HG02970 (cell line): ENCODE measurements around the gene SRGAP1.

ENCODE experiments used
- ATAC-seq: cut with Tn5 transposase; IDR thresholded peaks from one replicate; pipeline ENCODE4 v1.9.1; 2021; ENCODE audit warnings: mild to moderate bottlenecking, moderate library complexity, moderate number of reproducible peaks; ENCODE audit not compliant: unreplicated experiment, low FRiP score

SRGAP1 gene

DNA sequence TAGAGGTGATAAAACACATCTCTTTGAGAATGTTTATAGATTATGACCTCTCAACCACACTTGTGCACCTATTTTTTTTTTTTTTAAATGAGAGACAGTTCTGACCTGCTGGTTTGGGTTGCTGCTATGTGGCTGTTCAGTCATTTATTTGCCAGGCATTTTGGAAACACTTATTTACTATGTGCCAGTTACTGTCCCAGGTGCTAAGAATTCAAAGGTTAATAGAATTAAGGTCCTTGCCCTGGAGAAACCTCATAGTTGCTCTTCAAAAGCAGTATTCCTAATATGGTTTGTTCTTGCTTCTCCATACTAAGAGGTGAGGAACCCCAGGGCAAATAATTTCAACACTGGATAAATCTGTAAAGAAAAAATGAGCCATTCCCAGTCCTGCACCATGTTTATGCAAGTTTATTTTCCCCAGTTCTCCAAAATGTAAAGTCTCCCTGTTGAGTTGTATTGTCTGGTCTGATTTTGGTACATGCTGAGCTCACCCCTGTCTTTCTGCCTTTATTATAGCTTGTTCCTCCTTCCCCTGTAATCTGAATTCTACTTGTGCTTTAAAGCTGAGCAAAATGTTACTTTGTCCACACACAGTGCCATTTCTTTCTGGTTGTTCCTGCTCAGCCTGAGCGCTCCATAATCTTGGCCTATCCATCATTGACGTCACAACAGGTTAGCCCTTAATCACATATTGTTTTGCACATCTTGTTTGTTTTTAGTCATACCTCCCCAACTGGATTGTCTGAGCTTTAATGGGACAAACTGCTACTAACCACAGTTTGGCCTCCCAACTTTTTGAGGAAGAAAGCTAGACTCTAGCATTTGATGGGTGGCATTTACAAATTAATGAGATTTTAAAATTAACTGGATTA is 56.7 kb downstream of the SRGAP1 start:
- no peak for ATAC-seq

DNA sequence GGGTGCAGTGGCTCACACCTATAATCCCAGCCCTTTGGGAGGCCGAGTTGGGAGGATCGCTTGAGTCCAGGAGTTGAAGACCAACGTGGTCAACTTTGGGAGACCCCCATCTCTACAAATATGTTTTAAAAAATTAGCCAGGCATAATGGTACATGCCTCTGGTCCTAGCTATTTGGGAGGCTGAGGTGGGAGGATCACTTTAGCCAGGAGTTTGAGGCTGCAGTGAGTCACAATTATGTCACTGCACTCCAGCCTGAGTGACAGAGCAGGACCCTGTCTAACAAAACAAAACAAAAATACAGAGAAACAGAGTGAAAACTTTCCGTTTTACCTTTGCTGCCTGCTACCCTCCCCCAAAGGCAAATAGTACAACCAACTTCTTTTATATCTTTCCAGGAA is 60.2 kb downstream of the SRGAP1 start:
- ATAC-seq = no peak

DNA sequence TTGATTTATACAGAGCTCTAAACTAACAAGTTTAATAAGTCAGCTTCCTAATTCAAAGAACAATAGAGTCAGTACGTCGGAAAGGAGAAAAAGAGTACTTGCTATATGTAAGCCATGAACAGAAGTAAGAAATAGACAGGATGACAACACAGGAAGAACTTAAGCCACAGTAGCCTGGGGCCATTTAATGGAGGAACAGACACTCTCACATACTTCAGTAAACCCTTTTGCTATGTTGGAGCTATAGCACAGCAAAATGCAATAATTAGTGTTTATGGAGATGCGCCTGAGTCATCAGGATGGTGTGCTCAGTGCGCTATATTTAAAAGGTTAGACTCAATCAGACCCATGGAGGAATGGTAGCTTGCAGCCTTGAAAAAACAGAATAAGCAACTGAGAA is 61.0 kb downstream of the SRGAP1 start:
- ATAC-seq = no peak

DNA sequence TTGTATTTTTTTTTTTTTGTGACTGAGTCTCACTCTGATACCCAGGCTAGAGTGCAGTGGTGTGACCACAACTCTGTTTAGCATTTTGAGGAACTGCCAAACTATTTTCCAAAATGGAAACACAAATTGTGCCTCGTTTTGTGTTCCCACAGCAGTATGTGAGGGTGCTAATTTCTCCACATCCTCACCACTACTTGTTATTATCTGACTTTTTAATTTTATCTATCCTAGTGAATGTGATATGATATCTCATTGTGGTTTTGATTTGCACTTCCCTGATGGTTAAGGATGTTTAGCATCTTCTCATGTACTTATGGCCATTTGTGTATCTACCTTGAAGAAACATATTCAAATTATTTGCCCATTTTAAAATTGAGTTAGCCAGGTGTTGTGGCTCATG is 62.4 kb downstream of the SRGAP1 start:
- ATAC-seq = no peak

DNA sequence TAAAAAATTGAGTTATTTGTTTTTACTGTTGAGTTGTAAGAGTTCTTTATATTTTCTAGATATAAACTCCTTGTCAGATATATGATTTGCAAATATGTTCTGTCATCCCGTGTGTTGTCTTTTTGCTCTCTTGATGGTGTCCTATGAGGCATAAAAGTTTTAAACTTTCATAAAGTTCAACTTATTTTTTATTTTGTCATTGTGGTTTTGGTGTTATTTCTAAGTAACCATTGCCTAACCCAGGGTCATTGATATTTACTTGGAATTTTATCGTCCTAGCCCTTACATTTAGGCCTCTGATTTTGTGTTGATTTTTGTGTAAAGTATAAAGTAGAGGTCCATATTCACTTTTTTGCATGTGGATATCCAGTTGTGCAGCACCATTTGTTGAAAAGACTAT is 63.1 kb downstream of the SRGAP1 start:
- ATAC-seq = no peak

DNA sequence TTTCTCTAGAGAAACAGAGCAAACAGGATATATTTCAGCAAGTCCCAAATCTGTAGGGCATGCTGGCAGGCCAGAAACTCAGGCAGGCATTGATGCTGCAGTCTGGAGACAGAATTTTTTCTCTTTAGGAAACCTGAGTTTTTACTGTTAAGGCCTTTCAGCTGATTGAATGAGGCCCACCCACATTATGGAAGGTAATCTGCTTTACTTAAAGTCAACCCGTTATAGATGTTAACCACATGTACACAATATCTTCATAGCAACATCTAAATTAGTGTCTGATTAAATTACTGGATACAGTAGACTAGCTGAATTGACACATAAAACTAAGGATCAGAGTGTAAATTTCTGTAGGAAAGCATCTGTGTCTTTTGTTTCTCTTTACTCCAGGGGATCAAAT is 65.2 kb downstream of the SRGAP1 start:
- ATAC-seq = no peak

DNA sequence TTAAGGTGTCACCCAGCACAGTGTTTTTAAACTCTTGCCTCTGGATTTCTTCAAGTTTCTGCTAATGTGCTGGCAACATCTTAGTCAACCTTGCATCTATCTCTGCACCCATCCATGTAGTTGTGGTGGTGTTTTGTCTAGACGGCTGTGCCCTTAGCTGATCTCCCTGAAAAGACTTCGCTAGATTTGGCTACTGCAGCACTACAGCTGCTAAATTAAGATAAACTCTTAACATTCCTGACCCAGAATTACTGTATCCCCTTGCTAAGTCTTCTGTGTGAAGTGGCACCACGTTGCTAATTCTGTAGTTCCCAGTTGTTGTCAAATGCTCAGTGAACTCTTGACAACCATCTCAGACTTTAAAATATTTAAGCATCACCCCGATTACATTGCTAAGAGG is 66.8 kb downstream of the SRGAP1 start:
- ATAC-seq = no peak

DNA sequence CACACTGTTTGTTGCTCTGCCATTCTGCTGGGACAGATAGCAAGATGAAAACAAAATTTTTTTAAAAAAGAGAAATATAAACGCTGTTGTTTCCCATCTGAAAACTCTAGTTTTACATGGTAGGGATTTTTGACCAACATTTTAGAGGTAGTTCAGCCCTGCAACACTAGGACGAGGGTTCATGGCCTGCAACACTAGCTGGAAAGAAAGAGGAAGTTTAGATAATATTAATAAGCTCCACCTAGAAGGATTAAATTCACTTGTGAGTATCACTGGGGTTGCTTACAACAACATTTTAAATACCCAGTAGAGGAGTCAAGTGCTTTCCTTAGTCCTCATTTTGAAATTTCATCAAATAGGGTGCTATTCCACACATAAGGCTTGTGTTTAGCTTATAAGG is 68.2 kb downstream of the SRGAP1 start:
- ATAC-seq = no peak

DNA sequence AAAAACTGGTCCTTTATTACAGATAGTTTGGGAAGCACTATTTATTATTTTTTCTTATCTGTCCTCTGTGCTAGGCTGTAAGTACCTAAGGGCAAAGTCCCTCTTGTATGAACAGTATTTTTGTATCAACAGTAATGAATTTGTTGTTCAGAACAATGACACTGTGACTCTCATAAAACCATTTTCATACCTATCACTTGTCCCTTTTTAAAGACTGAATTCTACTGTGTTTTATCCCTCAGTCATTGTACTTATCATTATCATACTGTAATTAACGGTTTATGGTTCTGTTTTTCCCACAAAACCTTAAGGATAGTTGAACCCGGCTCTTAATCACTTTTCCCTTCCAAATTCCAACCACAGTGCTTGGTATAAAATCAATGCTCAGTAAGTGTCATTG is 69.4 kb downstream of the SRGAP1 start:
- ATAC-seq = no peak

DNA sequence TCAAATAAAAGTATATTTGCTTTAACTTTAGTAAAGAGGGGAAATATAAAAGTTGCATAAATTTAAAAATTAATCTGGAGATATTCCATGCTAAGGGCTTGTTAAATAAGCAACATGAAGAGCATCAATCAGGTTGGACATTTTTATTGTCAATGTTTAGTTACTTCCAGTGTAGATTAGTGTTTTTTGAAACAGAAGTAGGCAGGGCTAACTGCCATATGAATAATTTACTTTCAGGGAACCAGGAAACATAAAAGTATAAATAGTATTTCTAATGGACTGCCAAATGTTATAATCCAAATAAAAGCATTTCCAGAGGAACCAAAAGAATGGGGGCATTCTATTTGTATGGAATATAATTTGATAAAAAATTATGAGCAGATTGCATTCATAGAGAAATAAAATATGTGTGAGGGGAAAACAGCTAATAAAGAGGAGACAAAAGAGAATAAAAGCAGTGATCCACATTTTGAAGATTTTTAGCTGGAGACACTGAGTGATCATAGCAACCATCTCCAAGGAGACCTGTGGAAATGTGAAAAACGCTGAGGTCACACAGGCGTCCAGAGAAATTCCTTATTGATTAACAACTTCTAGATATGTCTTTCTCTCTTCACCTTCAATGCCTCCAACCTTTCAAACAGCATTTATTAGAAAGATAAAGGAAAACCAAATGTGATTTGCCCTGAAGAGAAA is 70.8 kb downstream of the SRGAP1 start:
- ATAC-seq = no peak

DNA sequence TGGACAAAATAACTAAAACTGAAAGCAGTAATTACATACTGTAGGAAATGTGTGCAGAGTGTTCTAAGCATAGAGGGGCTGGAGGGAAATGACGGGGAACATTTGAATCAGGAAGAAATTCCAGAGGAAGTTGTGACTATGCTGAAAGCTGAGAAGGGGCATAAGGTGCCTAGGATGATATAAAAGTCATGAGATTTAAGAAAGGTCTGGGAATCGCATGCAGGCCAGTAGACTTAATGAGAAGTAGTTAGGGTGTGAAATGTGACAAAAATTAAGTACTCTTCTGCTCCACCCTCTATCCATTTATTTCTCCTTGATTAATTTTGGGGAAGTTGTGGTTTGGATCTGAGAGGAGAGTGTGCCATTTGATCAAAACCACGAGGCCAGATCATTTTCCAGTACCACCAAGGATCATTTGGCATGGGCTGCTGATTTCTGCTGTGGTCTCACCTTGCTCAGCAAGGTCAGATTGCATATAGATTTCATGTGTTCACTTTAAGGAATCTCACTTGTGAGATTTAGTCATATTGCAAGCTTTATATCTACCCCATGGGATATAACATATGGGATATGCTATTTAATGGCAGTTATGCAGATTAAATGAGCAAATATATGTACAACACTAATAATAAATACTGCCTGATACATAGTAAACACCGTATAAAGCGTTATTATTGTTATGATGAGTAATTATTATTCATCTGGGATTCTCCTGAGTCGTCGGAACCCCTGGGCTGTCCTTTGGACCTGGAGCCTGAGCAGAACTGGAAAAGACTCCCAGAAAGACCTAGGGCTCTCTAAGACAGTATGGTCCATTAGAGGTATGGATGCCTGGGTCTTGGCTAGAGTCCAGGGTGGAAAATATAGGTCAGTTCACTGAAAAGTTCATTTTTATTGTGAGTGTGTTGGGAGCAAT is 72.3 kb downstream of the SRGAP1 start:
- ATAC-seq = no peak

DNA sequence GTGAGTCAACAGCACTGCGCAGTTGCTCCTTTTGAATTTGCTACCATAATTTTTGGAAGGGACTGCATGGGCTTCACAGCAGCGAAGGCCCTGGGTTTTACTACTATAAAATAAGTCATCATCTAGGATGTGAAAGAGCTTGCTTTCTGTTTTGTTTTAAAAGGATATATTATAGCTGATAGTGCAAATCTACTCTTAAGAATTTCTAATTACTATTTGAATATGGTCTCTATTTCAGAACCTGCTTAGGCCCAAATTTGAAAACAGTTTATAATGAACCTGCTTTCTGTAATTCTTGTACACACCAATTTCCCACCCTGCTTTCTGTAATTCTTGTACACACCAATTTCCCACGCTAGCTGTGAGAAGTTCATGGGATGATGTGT is 73.0 kb downstream of the SRGAP1 start:
- ATAC-seq = no peak

DNA sequence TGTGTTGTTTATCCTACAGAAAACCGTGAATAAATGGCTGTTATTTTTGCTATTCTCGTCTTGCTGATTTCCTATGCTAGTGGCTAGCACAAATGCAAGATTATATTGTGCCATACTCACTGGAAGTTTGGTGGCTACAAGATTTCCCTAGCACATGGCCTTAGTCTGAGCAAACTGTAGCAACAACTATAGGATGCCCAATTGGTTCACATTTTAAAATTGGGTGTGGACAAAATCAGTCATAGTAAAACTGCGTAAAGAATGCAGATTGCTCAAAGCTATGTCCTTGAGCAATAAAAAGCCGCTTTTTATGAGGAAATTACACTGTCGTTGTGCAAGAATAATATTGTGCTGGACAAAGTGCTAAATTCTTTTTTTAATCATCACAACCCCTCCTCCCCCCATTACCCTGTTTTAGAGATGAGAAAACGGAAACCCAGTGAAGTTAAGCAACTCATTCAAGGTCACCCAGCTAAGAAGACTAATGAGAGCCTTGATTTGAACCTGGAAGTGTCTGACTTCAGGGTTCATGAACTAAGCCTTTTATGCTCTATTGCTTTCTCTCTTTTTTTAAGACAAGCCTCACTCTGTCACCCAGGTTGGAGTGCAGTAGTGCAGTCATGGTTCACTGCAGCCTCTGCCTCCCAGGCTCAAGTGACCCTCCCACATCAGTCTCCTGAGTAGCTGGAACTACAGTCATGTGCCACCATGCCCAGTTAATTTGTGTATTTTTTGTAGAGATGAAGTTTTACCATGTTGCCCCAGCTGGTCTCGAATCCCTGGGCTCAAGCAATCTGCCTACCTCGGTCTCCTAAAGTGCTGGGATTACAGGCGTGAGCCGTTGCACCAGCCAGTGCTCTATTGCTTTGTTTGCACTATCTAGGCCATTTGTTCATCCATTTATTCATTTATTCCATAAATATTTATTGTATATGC is 73.6 kb downstream of the SRGAP1 start:
- no peak for ATAC-seq

DNA sequence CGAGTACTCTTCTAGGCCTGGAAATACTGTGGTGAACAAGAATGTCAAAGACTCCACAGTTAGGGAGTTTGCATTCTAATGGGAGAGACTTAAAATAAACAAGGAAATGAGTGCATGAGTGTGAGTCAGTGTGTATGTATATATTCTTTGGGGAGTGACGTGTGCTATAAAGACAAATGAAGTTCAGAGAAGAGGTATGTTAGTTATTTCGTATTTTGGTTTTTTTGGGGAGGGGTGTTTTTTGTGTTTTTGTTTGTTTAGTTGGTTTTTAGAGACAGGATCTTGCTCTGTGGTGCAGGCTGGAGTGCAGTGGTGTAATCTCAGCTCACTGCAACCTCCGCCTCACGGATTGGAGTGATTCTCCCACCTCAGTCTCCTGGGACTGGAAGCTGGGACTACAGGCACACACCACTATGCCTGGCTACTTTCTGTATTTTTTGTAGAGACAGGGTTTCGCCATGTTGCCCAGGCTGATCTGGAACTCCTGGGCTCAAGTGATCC is 74.3 kb downstream of the SRGAP1 start:
- no peak for ATAC-seq

DNA sequence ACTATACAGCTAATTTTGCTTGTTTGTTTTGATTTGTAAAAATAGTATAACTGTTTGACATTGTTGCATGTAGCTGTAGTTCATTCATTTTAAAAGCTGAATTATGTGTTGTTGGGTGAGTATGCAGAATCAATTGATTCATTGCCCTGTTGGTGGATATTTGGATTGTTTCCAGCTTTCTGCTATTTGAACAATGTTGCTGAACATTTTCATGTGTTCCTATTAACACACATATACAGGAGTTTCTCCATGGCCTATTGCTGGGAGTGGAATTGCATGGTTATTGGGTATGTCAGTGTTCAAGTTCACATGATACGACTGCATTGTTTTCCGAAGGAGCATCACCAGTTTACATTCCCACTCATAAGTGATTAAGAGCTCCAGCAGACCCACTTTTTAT is 75.3 kb downstream of the SRGAP1 start:
- ATAC-seq = no peak

DNA sequence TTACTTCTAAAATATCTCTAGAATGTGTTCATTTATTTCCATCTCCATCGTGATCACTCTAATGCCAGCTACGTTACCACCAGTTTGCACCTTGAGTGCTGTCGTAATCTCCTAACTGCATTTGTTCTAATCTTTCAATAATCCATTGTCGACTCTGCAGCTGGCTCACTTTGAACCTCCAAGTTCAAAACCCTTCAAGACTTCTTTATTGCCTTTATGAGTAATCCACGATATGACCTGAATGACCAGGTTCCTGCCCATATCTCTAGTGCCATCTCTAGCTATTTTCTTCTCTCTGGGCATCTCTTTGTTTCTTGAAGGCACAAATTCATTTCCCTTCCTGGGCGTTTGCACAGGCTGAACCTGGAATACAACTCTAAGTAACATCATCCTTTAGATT is 76.7 kb downstream of the SRGAP1 start:
- no peak for ATAC-seq

DNA sequence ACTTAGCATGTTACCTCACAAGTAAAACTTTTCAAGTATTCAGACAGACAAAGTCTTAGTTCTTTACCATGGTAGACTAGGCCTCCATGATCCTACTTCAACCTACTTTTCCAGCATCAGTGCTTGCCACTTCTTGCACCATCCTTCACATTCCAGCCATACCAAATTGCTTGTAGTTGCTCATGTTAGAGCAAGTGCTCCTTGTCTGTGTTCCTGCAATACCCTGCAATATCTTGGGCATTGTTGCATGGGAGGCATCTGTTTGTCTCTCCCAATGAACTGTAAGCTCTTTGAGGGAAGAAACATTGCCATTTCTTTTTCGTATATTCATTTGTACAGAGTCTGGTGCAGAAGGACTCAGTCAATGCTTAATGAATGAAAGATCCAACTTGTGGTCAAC is 78.0 kb downstream of the SRGAP1 start:
- no peak for ATAC-seq

DNA sequence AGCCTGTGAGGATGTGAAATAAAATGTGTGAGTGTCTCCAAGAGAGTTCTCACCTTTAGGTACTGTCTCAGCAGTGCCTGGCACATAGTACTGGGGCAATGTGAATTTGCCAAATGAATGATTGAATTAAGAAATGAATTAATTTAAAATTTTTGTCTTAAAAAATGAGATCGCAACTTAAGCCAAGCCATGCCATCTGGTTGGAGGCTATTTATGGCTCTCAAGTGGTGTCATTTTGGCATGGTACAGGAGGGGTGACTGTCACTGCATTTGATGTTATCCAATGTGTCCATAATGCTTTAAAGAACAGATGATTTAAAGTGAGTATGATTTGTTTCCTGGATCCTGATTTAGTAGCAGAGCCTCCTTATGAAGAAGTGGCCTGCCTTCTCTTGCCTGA is 80.3 kb downstream of the SRGAP1 start:
- ATAC-seq = no peak

DNA sequence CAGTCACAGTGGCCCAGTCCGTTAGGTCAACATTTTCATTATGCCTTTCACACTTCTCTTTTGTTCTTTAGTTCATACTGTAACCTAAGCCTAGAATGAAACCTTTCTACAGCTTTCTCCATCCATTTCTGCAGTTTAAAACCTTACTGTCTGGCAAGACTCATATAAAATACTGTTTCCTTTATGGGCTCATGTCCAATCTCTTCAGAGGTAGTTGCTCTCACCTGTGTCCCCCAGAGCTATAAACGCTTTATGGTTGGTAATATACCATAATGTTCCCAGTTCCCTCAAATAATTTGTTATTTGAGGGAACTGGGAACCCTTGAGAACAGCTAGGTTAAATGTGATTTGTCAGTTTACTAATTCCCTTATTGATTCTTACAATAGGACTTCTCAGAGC is 83.0 kb downstream of the SRGAP1 start:
- no peak for ATAC-seq

DNA sequence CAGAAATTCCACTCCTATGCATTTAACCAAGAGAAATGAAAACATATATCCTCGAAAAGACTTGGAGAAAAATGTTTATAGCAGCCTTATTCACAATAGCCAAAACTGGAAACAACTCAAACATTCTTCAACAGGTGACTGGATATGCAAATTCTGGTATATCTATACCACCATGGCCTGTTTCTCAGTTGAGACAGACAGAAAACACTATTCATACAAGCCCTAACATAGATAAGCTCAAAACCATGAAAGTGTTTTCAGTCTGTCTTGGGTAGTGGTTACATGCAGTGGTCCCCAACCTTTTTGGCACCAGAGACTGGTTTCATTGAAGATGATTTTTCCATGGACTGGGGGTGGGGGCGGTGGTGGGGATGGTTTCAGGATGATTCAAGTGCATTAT is 83.8 kb downstream of the SRGAP1 start:
- no peak for ATAC-seq
